ENCODE results near the gene CAV2. TPM values are rescaled to one million over a fixed set of nuclear protein-coding genes. Genes with fewer than 3 reads are reported as not detected.

CAV2 gene
- total and polyA plus RNA-seq, 2 of the 8 experiments (the other 6 are each of a cell fraction or from before 2014, with no cell fraction given): 2.8 to 4.7 TPM

- no peak for TF ChIP-seq HDAC6 (IDR thresholded peaks at IDR 0.05; ENCODE audit: low read depth, low read length)
Measured at GRCh38 chr7:116553168-116553964, 53.8 kb downstream of the CAV2 start (continued).
